OCI-LY3 (cell line): ENCODE measurements around the gene ENPP3.

ENCODE experiments used
- H2AFZ ChIP-seq: fragments of 200-600, 300-600 bp; shearing (Covaris generic); 2 replicates; pipeline ENCODE4 v1.6.0; 2014; ENCODE audit warnings: antibody characterized with exemption, low read depth, low read length
- H3K27ac ChIP-seq: fragments of 200-600, 300-600 bp; sonication (generic); 2 replicates; pipeline ENCODE4 v1.5.1; 2014; ENCODE audit warnings: mild to moderate bottlenecking, low read length, moderate library complexity, mixed read lengths
- H3K27me3 ChIP-seq: fragments of 200-600, 300-600 bp; sonication (generic); 2 replicates; pipeline ENCODE4 v1.6.1; 2014; ENCODE audit warnings: low read depth, low read length, mixed read lengths
- H3K36me3 ChIP-seq: fragments of 200-600, 300-600 bp; sonication (generic); replicated peaks from 2 replicates; pipeline ENCODE3; 2014; ENCODE audit warnings: low read depth, low read length, mixed read lengths
- H3K4me1 ChIP-seq: fragments of 300-600, 200-600 bp; sonication (generic); 2 replicates; pipeline ENCODE4 v1.6.1; 2014; ENCODE audit warnings: low read length, mixed read lengths
- H3K4me2 ChIP-seq: fragments of 200-600, 300-600 bp; sonication (generic); 2 replicates; pipeline ENCODE4 v1.6.1; 2014; ENCODE audit warnings: low read length, mixed read lengths
- H3K4me3 ChIP-seq: fragments of 300-600, 200-600 bp; sonication (generic); 2 replicates; pipeline ENCODE4 v1.5.1; 2014; ENCODE audit warnings: antibody characterized with exemption, mild to moderate bottlenecking, low read length, moderate library complexity
- H3K79me2 ChIP-seq: fragments of 300-600, 200-600 bp; shearing (Covaris generic); 2 replicates; pipeline ENCODE4 v1.6.1; 2014; ENCODE audit warnings: mild to moderate bottlenecking, low read length, mixed read lengths
- H3K9ac ChIP-seq: fragments of 300-600, 200-600 bp; shearing (Covaris generic); 2 replicates; pipeline ENCODE4 v1.6.0; 2014; ENCODE audit warnings: mild to moderate bottlenecking, low read length, moderate library complexity
- H3K9me3 ChIP-seq: fragments of 200-600, 300-600 bp; shearing (Covaris generic); 2 replicates; pipeline ENCODE4 v1.6.1; 2014; ENCODE audit warnings: low read length, mixed read lengths; ENCODE audit not compliant: insufficient read depth
- H4K20me1 ChIP-seq: fragments of 200-600, 300-600 bp; sonication (generic); 2 replicates; pipeline ENCODE4 v1.6.1; 2016; ENCODE audit warnings: low read length, mixed read lengths; ENCODE audit not compliant: insufficient read depth
- CTCF ChIP-seq: fragments of 200-600, 300-600 bp; sonication (generic); IDR thresholded peaks from 2 replicates; pipeline ENCODE4 v1.5.1; 2014; ENCODE audit warnings: antibody characterized with exemption, low read length, low read depth
- EZH2phosphoT487 ChIP-seq: fragments of 200-600 bp; shearing (Covaris generic); IDR thresholded peaks from 2 replicates; pipeline ENCODE4 v1.6.1; 2018; ENCODE audit warnings: antibody characterized with exemption, mixed run types, low read depth

The ENPP3 gene

GRCh38 chr6:131739136-131739535, 102.0 kb downstream of the ENPP3 start:
- no peak overlapping the region for H2AFZ ChIP-seq
- H3K9ac ChIP-seq = no peak overlapping the region
- H3K9me3 ChIP-seq = no peaks in the 10 kb centered on the region
- no peaks in the 10 kb centered on the region for H3K36me3 ChIP-seq
- no peaks in the 10 kb centered on the region for H4K20me1 ChIP-seq
- H3K79me2 ChIP-seq = no peaks in the 10 kb centered on the region
- no peak overlapping the region for H3K27ac ChIP-seq
- no peaks in the 10 kb centered on the region for H3K27me3 ChIP-seq
- no peak for TF ChIP-seq CTCF
- no peak overlapping the region for H3K4me3 ChIP-seq
- no peaks in the 10 kb centered on the region for H3K4me1 ChIP-seq
- no peak overlapping the region for H3K4me2 ChIP-seq

DNA sequence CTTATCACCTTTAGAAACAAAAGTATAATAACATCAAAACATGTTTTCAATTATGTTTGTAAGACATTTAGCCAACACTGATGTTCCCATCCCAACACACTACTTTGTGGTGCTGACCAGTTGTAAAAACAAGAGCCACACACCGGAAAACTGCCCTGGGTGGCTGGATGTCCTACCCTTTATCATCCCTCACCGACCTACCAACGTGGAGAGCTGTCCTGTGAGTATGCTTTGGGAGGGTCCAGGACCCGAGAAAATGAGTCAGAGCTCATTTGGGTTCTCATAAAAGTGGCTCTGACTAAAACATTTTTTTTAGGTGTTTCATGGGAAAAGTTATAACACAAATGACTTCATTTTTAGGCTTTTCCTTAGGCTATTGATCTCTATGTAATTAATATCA, 103.1 kb downstream of the ENPP3 start:
- no peak overlapping the region for H3K27ac ChIP-seq
- no peak overlapping the region for H3K9ac ChIP-seq
- no peaks in the 10 kb centered on the region for H3K79me2 ChIP-seq
- no peak overlapping the region for H3K4me3 ChIP-seq
- no peaks in the 10 kb centered on the region for H3K27me3 ChIP-seq
- H3K4me1 ChIP-seq = no peaks in the 10 kb centered on the region
- H3K9me3 ChIP-seq = no peaks in the 10 kb centered on the region
- H3K4me2 ChIP-seq = no peak overlapping the region
- no peaks in the 10 kb centered on the region for H3K36me3 ChIP-seq
- H2AFZ ChIP-seq = no peak overlapping the region
- TF ChIP-seq EZH2phosphoT487 = no peak
- H4K20me1 ChIP-seq = no peaks in the 10 kb centered on the region

DNA sequence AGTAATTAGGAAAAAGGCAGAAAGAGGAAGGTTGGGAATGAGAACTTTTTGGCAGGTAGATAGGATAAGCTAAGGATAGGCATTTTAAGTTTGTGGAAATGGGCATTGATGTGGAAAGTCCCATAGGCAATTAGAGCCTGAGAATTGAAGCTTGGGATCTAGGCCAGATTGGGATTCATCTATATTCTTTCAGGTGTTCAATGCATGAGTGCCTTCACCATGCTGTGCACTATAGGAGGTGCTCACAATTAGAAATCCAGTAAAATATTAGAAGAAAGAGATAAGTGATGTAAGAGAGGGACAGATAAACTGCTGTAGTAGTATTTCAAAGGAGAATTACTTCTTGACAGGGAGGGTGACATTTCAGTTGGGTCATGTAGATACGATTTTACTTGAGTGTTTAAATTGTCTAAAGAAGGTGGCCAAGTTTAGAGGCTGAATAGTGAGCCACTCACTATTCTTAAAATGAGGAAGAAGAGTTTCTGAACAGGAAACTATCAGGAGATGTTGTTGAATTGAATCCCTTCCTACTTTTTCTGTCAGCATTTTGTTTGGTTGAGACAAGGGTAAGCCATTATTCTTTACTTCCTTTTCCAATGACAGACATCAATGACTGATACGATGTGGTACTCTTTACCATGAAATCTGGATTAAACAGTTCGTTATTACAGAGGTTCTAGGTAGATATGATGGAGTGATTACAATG, 104.7 kb downstream of the ENPP3 start:
- Histone ChIP-seq H3K36me3 (no peaks in the 10 kb centered on the region), H2AFZ (no peak overlapping the region), H3K4me3 (no peak overlapping the region), H3K79me2 (no peaks in the 10 kb centered on the region), H3K9me3 (no peaks in the 10 kb centered on the region), H3K9ac (no peak overlapping the region), H3K27ac (no peak overlapping the region), H3K27me3 (no peaks in the 10 kb centered on the region), H3K4me1 (no peaks in the 10 kb centered on the region), H4K20me1 (no peaks in the 10 kb centered on the region), H3K4me2 (no peak overlapping the region)
- no peak for TF ChIP-seq CTCF
- TF ChIP-seq EZH2phosphoT487 = no peak

DNA sequence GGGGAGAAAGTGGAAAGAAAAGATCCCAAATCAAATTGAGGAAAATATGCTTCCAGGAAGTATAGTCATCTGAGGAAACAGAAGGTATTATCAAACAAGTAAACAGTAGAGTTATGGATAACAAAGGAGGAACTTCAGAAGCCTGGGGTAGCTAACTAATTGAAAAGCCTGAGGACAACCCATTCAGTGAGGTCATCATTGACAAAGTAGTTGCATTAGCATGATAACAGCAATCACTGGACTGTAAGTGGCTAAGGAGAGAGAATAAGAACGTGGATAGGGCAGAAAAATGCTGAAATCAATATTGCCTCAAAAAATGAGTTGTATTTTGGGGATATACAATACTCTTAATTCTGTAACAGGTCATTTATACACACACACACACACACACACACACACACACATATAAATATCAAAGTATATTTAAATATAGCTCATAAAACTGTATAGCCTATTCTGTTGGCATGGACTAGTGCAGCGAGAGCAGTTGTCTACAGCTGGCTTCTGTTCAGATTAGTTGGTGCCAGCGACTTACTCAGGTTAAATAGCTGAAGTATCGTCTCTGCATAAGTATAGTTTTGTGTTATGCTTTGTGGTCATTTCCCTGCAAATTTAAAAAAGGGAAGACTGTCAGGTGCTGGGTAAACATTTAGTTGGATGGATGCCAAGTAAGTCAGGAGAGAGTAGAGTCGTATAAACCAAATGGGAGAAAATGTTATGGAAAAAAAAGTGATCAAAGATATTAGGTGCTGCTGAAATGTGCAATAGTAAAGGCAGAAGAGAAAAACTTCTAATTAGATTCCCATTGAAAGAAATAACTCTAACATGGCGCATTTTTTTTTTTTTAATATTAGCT, 107.6 kb downstream of the ENPP3 start:
- H2AFZ ChIP-seq = no peak overlapping the region
- no peaks in the 10 kb centered on the region for H3K36me3 ChIP-seq
- H3K4me1 ChIP-seq = no peaks in the 10 kb centered on the region
- H3K27me3 ChIP-seq = no peaks in the 10 kb centered on the region
- no peak overlapping the region for H3K4me2 ChIP-seq
- no peaks in the 10 kb centered on the region for H3K9me3 ChIP-seq
- H4K20me1 ChIP-seq = no peaks in the 10 kb centered on the region
- no peak overlapping the region for H3K27ac ChIP-seq
- H3K9ac ChIP-seq = no peak overlapping the region
- H3K79me2 ChIP-seq = no peaks in the 10 kb centered on the region
- H3K4me3 ChIP-seq = no peak overlapping the region
- TF ChIP-seq CTCF (no peak), EZH2phosphoT487 (no peak)
